GM12892 (cell line): Measurements from ENCODE around the gene AMZ1.

Experiments
- POLR2A ChIP-seq: IDR thresholded peaks from 2 replicates; pipeline ENCODE4 v1.6.1; 2011; ENCODE audit warnings: low read depth, low read length, control low read depth
- POLR2AphosphoS5 ChIP-seq: IDR thresholded peaks from 2 replicates; pipeline ENCODE4 v1.6.1; 2011; ENCODE audit warnings: low read depth, low read length, control low read depth
- TAF1 ChIP-seq: IDR thresholded peaks from 2 replicates; pipeline ENCODE4 v1.6.1; 2011; ENCODE audit warnings: low read depth, mild to moderate bottlenecking, control low read depth, low read length, borderline replicate concordance

GRCh38 chr7:2700141-2700850, 12.3 kb downstream of the AMZ1 start:
- TF ChIP-seq TAF1 (no peak), POLR2A (no peak), POLR2AphosphoS5 (no peak)
